Dedifferentiated amniotic fluid mesenchymal stem cell (primary cell): ENCODE results near the gene MAFF.
A peak's percentile ranks its signal among the peaks of the same experiment; 100 is the strongest.
"Not testable (repeated sequence)": the region's sequence is repeated elsewhere in the genome, so short reads cannot be mapped to it uniquely, and the experiment has no call there.

ENCODE experiments used
- DNase-seq: peaks from one replicate; pipeline ENCODE4 v3.0.0-alpha.2; 2016; ENCODE audit errors: extremely low spot score

MAFF gene

DNA sequence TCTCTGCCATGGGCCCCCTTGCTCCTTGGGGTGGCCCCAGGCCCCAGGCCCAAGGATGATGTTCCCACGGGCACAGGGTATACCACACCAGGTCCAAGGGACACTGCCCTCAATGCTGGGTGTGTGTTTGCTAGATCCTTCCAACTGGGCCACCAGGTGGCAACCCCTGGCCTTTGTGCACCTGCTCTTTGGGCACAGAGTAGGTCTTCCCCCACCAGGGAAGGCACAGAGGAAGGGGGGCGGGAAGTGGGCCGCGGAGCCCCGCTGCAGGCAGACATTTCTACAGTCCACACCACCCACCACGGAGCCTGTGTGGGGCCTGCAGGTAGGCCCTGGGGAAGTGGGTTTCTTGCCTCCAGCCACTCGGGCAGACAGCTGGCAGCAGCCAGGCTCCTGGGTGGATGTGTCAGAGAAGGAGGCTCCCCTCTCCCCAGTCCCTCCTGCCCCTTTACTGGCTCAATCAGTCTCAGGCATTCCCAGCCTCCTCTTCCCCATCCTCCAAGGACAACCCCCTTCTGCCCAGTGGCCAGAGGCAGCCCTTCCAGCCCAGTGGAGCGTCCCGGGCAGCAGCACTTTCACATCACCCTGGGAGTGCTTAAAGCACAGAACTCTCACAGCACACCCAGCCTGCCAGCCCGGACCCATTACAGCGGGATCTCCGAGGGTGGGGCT, 21.6 kb downstream of the MAFF start:
- DNase-seq, result no peak

DNA sequence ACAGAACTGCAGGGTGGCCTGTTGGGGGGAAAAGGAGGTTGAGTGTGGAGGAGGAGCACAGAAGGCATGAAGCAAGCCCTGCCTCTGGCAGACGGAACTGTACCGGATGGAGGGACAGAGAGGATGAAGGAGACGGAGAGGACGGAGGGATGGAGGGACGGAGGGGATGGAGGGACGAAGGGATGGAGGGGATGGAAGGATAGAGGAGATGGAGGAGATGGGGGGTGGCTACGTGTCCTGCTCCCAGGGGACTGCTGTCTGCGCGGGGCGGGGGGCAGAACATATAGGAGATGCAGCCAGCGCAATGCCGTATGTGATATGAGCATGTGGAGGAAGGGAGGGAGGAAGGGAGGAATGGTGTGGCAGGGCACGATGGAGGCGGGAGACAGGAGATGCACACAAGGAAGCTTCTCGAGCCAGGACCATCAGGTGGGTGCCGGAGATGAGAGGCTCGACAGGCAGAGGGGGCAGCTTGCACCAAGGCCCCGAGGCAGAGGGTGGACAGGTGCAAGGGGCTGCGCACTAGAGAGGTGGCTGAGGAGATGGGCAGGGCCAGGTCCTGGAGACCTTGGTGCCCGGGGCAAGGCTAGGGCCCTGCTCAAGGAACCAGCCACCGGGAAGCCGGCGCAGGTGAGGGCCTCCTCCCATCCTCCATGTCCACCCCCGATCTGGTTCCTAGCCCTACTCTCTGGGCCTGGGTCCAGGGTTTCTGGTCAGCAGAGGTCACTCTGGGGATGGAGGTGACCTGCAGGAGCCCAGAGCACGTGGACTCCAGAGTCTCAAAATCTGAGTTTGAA, 25.3 kb downstream of the MAFF start:
- DNase-seq, result no peak

DNA sequence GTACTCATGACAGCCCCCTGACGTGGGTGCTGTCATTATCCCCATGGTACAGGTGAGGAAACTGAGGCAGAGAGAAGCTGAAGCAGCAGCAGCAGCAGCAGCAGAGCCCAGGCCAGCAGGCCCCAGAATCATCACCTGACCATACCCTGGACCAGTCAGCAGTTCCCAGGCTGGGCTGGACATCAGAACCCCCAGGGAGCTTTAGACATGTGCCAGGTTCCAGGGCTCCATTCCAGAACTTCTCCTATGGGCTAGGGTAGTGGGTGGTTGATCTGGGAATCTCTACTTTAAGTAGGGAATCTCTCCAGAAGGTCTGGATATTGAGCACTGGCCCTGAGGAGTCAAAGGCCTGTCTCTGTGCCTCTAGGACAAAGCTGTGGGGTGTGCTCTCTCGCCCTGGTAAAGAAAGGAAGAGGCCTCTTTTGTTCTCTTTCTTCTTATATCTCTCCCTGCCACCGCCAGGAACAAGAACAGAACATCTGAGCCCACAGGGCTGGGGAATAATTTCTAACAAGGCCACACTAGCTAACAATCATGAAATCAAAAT, 26.6 kb downstream of the MAFF start:
- DNase-seq, result no peak

DNA sequence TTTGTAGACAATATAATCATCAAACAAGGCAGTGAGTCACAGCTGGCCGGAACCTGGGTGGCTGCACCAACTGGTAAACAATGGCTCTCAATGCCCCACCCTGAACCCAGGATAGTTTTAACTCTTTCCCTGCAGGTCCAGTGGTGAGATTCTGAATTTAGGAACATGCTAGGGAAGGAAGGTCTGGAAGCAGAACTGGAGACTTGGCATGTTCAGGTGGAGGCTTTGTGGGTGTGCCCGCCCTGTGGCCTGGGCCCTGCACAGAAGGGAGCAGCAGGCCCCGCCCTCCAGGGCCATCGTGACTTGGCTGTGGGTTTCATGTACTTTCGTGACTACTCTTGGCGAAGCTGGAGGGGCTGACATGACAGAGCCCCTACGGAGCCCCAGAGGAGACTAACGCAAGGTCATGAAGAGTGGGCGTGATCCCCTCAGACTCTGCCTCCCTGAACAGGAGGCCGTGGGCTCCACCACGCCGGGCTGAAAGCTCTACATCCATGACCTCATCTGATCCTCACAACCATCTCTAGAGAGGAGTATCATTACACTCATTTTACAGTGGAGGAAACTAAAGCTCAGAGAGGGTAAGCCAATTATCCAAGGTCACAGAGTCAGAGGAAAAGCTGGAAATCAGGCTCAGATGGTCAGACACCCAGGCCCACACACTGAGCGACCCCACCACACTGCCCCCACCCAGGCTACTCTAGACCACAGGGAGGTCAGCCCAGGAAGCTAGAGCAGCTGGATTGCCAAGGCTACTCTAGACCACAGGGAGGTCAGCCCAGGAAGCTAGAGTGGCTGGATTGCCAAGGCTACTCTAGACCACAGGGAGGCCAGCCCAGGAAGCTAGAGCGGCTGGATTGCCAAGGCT, 27.3 kb downstream of the MAFF start:
- peak; percentile 47 for DNase-seq

DNA sequence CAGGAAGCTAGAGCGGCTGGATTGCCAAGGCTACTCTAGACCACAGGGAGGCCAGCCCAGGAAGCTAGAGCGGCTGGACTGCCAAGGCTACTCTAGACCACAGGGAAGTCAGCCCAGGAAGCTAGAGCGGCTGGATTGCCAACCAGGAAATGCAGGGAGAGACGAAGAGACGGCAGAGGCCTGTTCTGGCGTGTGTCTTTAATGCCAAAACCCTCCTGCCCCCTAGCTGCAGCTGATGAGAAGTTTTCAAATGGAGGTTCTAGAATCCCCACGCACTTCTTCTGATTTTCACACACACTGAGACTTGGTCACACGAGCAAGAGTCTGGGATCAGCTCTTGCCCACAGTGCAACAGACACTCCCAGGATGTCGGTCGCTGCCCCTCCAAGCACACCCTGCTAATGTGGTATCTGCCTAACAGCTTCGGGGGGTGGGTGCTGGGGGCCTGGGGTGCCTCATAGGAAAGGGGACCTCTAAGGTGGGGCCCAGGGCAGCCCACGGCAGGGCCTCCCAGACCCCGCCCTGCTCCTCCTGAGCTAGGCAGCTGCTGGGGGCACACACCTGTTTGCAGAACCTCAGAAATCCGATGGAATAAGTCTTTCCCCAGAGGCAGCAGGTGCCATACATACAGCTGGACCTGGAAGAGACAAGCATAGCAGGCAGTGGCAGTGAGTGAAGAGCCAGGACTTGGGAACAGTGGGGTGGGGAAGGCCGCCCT, 28.5 kb downstream of the MAFF start:
- no peak for DNase-seq

DNA sequence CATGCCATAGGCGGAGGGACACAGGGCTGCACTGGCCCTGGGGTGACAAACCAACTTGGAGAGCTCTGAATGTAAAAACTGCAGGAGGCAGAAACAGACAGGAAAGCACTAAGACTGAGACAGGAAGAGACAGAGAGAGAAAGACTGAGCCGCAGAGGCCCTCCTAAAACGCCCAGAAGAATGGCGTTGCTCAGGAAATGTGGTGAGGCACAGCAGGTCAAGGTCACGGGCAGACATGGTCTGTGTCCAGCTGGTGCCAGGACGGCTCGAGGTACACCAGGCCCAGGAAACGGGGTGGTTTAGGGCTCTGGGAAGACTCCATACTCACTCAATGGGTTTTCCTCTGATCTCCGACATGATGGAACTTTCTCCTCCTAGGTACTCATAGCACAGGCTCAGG, 29.1 kb downstream of the MAFF start:
- DNase-seq, result no peak

DNA sequence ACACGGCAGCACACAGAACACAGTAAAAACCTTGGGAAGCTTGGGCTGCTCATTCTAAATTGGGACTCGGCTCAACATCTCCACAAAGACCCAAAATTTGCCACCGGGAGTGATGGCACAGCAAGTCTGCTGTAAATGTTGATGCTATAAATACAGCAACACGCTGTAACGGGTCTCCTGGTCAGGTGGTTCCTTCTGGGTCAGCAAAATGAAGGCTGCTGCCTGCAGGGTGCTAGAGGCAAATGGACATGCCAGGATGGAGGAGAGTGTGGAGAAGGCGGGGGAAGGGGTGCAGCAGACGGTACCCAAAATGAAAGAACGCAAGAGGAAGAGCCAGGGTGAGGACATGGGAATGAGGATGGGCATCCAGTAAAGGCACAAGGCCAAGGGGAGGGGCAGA, 30.4 kb downstream of the MAFF start:
- no peak for DNase-seq

DNA sequence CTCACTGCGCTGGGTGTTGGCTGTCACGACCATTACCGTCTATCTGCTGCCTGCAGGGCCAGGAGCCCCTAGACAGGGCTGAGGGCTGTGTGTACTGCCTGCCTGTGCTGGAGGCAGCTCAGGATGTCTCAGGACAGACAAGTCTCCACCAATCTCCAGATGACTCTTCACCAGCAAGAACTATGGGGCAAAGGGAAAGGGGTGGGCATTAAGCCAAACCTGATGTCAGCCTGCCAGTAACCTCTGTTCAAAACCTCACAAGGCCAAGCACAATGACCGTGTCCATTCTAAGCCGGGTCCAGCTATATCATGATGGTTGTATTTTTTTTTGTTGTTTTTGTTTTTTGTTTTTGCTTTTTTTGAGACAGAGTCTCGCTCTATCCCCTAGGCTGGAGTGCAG, 31.6 kb downstream of the MAFF start:
- DNase-seq, result no peak

DNA sequence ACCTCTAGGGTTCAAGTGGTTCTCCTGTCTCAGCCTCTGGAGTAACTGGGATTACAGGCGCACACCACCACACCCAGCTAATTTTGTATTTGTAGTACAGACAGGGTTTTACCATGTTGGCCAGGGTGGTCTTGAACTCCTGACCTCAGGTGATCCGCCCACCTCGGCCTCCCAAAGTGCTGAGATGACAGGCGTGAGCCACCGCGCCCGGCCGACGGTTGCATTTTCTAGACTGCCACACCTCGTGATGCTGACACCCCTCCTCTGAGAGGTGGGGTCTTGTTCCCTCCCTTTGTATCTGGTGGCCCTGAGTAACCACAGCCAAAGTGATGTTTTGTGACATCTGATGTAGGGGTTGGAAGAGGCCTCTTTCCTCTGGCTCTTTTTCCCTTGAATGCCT, 32.1 kb downstream of the MAFF start:
- not testable (repeated sequence) for DNase-seq

DNA sequence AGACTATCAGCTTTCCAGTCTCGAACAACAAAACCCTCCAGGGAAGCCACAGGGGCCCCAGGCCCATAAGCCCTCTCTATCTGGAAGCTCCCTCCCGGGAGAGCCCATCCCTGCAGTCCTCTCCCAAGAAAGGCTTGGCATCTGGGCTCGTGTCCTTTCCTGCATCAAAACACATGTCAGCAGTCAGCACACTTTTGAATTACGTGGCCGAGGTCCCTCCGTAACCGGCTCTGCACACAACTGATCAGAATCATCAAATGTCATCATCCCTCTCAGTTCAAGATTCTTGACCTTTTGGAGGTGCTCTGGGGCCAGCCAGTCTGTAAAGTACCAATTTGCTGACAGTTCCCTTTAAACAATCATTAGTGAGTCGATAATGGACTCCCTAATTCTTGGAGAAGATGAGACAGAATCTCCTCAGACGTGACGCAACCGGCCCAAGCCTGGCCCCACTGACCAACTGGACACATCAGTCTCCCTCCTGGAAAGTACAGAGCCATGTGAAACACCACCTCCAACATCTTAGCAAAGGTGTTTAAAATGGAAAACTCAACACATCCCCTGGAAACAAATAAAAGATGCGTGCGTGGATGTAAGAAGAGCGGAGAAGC, 33.6 kb downstream of the MAFF start:
- DNase-seq, result no peak

DNA sequence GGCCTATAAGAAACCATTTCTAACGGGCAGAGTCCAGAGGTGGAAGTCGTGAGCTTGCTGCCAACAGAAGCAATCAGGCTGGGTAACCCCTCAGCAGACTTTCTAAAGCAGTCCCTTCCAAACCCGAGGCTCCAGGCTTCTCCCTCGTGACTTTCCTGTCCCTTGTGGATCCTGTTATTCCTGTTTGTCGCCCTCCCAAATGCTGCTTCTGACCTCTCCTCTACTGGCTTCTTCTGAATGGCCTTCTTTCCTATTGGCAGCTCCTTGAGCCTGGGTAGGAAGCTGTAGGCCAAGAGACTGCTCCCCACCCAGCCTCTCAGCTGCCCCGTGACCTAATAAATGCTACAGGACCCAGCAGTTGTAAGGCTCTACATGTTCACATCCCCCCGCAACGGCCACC, 35.0 kb downstream of the MAFF start:
- DNase-seq, result no peak

DNA sequence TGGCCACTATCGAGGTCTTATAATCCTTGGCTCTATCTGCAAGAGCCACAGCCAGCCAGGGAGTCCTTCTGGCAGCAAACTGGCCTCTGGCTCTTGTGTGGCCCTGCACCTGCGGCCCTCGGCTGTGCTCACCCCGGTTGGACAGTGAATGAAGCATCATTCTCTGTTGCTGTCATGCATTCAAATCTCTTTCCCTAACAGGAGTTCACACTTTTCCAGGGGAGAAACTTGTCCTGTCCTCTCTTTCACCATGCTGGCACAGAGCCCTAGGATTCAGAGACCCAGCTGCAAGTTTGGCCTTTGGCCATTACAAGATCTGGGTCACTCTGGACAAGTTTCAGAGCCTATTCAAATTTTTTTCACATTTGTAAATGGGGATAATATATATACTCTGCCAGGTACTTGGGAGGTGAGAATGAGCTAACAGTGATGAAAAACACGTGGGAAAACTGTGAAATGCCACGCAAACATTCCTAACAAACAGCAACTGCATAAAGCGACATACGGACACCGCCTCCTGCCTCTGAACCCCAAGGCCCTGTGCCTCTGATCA, 36.8 kb downstream of the MAFF start:
- DNase-seq, result peak; percentile 30

DNA sequence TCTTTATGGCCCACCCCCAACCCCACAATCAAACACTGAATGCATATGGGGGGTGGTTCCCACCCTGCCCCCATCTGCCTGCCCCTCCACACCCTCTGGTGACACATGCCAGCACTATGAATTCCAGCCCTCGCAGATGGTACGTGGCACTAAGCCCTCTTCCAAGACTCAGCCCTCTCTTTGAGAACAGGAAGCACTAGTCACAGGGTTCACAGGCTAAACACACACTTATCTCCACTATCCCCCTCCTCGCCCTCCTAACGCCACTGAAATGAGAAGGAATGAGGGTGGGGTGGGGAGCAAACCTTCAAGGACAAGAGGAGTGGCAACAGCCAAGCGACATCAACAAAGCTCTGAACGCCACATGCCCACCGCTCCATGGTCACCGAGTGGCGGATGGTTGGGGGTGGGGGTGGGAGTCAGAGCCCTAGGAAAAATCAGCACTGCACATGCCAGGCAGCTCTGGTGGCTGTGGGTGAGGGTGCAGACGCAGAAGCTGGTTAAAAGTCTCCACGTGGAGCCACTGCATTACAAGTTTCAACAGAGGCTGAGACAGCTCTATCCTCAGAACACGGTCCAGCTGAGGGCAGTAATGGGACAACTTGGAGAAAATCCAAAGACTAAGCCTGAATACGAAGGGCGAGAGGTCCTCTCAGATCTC, 37.4 kb downstream of the MAFF start:
- peak; percentile 86 for DNase-seq

DNA sequence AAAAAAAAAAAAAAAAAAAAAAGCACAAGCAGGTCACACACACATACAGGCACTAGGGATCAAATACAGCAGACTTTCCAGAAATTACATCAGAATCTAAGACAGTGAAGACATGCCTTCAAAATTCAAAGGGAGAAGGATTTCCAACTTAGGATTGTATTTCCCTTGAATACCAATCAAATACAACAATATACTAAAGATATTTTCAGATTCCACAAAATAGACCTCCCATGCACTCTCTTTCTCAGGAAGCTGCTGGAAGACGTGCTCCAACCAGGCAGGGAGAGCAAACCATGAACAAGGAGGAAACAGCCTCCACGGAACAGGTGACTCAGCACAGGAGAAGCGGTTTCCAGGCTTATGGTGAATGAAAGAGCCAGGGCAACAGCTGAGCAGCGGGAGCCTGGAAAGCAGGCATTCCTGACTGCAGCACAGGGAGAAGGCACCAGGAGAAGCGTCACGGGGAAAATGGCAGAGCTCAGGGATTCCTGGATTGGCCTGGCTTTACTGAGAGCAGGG, 39.0 kb downstream of the MAFF start:
- DNase-seq, result peak; percentile 87

DNA sequence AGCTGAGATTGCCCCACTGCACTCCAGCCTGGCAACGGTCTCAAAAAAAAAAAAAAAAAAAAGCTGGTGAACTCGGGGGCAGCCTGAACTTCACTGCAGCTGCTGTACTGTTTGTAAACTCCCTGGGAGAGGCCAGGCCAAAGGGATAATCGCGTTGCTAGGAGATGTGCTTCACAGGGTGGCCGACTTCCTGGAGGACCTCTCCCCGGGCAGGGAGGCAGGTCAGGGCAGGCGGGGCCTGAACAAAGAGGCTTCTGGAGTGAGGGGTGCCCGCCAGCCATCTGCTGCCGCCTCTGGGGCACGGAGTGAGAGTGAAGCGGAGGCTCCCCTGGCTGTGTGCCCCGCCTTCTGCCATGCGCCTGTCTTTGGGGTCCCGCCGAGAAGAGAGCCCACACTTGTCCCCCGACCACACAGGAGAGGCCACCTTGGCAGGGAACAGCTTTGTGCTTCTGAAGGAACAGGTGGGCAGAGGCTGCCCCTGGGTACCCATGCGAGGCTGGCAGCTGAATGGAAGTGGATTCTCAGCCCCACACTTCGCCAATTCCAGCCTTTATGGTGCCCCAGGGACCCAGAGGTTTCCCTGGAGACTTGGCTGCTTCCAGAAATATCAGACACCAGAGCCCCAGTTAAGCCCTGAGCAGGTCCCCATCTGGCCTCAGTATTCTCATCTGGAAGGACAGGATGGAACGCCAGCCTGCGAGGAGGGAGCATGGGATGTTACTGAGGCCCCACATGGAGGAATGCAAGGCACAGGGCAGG, 41.4 kb downstream of the MAFF start:
- DNase-seq, result no peak

DNA sequence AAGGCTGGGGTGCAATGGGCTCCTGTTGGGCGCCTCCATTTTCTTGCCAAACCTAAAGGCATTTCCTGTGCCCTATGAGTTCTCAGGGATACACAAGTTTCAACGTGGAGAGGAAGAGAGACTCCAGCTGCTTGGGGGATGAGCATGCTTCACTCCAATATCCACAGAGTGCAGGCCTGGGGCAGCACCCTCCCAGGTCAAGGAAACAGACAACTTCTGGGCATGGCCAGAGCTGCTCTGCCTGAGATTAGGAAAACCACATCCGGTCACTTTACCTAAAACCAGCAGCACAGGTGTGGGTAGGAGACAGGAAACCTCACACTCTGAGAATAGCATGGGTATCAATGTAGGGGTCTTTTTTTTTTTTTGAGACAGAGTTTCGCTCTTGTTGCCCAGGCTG, 42.3 kb downstream of the MAFF start:
- no peak for DNase-seq

DNA sequence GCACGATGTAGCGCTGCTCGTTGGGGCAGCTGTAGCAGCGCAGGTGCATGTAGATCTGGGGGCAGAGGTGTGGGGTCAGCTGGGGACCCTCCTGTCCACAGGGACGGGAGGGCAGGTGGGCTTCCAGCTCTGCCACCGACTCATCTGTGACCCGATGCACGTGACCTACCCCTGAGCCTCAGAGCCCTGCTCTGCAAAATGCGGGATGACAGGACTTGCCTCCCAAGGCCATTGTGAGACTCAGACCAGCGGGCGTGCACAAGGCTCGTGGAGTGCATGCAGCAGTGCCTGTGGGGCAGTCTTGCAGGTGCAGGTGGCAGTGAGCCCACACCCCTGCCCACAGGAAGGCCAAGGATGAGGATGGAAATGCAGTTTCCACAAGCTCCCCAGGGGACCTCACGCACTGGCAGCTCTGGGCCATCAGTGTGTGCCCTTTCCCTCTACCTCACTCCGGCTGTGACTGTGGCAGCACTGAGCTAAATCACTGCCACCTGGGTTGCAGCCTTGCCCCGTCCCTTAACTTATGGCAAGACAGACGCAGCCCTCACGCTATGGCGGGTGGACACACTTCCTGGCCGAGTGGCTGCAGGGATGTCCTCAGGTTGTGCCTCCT, 44.4 kb downstream of the MAFF start:
- DNase-seq, result no peak

DNA sequence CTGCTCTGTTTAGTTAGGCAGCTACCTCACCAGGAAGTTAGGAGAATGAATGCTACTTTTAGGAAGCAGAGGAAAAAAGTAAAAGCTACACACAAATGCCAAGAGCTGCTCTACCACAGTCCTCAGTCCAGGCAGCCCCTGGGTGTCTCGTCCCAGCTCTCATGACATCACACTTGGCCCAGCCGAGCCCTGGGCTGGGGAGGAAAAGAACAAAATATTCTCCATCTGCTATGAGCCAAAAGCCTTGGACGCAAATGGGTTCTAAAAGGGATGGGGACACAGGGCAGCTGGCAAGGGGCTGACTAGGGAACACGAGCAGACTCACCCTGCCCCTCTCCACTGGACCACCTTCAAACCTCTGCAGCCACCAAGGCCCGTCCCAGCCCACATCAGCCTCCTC, 44.9 kb downstream of the MAFF start:
- DNase-seq, result no peak

DNA sequence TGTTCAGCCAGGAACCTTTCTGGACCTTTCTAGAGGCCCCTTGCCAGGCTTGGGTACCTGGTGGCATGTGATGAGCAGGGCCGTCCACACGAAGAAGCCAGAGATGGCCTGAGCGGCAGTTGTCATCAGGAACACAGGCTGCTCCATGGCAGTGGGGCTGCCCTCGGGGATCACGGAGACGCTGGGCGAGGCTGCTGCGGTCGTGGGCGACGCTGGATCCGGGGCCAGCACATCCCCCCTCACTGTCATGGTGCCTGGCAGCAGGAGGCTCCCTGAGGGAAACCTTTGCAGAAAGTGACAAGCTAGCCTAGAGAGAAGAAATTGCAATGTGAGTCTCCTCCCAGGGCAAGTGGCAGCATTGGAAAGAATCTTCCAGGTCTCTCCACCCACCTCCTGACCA, 45.9 kb downstream of the MAFF start:
- no peak for DNase-seq
